Measurements from ENCODE around the gene FLNA.

FLNA gene

GRCh38 chrX:154315416-154315815, 59.0 kb downstream of the FLNA start:
- no peak overlapping the region for H3K4me3 ChIP-seq (ENCODE audit: low read depth, low read length)
- no peaks in the 10 kb centered on the region for H3K27me3 ChIP-seq (ENCODE audit: insufficient read depth, low read depth, severe bottlenecking)
- no peaks in the 10 kb centered on the region for H3K36me3 ChIP-seq
- TF ChIP-seq, protein P1, sequence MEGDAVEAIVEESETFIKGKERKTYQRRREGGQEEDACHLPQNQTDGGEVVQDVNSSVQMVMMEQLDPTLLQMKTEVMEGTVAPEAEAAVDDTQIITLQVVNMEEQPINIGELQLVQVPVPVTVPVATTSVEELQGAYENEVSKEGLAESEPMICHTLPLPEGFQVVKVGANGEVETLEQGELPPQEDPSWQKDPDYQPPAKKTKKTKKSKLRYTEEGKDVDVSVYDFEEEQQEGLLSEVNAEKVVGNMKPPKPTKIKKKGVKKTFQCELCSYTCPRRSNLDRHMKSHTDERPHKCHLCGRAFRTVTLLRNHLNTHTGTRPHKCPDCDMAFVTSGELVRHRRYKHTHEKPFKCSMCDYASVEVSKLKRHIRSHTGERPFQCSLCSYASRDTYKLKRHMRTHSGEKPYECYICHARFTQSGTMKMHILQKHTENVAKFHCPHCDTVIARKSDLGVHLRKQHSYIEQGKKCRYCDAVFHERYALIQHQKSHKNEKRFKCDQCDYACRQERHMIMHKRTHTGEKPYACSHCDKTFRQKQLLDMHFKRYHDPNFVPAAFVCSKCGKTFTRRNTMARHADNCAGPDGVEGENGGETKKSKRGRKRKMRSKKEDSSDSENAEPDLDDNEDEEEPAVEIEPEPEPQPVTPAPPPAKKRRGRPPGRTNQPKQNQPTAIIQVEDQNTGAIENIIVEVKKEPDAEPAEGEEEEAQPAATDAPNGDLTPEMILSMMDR (IDR thresholded peaks at IDR 0.05; ENCODE audit: low read depth, low read length), result no peak
- no peaks in the 10 kb centered on the region for H3K9me3 ChIP-seq (ENCODE audit: severe bottlenecking)
- DNase-seq, result no peak
- no peak overlapping the region for H3K27ac ChIP-seq

DNA sequence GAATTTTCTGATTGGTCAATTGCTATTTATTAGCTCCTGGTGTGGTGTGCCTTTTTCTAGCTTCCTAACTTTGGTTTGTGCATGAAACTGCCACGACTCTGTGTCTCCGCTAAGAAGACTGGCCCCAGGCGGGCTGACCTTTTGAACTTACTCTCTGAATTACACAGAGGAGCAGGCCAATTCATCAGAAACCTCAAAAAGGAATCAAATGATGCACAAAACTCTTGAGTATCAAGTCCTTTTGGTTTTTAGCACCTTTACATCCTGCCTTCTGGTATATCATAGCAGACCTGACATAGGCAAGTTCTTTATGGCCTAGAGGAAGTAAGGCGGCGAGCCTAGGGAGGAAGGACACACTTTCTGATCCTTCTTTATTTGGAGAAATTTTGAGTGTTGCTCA, 61.3 kb downstream of the FLNA start:
- no peaks in the 10 kb centered on the region for H3K9me3 ChIP-seq (ENCODE audit: severe bottlenecking)
- TF ChIP-seq, protein P1 (IDR thresholded peaks at IDR 0.05; ENCODE audit: low read depth, low read length), result no peak
- H3K4me3 ChIP-seq (ENCODE audit: low read depth, low read length), result no peak overlapping the region

DNA sequence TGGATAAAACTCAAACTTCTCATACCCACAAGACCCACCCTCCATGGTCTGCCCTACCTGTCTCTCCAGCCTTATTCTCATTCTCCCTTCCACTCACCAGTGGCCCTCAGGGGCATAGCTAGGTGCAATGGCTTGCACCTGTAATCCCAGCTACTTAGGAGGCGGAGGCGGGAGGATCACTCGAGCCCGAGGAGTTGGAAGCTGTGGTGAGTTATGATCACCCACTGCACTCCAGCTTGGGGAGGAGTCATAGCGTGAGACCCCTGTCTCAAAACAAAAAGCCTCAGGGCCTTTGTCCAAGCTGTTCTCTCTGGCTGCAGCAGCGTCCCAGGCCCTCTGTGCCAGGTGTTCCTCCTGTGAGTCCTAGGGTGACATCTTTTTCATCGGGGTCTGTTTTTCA, 62.3 kb downstream of the FLNA start:
- Histone ChIP-seq H3K9me3 (ENCODE audit: severe bottlenecking) (no peaks in the 10 kb centered on the region), H3K27me3 (ENCODE audit: insufficient read depth, low read depth, severe bottlenecking) (no peaks in the 10 kb centered on the region), H3K4me3 (ENCODE audit: low read depth, low read length) (no peak overlapping the region), H3K27ac (no peak overlapping the region), H3K36me3 (no peaks in the 10 kb centered on the region)
- TF ChIP-seq, protein P1 (IDR thresholded peaks at IDR 0.05; ENCODE audit: low read depth, low read length), result no peak
- DNase-seq, result no peak

More for the DNA sequence above, 61.3 kb downstream of the FLNA start:
- no peak for DNase-seq
- Histone ChIP-seq H3K27ac (no peak overlapping the region), H3K36me3 (no peaks in the 10 kb centered on the region), H3K27me3 (ENCODE audit: insufficient read depth, low read depth, severe bottlenecking) (no peaks in the 10 kb centered on the region)

DNA sequence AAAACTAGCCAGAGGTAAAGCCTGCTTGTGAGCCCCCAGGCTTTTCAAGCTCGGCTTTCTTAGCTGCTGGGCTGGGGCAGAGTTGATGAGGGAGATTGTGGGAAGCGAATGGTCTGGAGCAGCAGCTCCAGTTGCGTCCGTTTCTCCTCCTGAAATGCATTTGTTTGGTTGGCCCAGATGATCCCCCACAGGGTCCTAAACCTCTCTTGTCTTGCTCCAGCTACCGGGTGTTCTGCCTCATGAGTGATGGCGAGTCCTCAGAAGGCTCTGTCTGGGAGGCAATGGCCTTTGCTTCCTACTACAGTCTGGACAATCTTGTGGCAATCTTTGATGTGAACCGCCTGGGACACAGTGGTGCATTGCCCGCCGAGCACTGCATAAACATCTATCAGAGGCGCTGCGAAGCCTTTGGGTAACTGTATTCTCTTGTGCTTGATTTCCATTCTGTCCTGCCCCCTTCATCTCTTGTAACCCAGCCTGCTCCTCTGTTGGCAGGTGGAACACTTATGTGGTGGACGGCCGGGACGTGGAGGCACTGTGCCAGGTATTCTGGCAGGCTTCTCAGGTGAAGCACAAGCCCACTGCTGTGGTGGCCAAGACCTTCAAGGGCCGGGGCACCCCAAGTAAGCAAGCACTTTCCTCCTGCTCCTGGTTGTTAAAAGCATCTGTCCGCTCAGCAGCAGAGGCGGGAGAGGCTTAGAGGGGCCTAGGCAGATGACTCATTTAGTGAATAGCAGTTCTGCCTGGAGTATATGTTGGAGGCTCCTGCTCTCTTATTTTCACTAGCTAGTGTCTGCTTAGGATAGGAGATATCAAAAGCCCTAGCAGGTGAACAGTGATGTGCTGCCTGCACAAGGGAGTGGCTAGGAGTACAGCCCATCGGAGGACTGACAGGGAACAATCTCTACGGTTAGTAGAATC, 63.6 kb downstream of the FLNA start:
- Histone ChIP-seq H3K36me3 (no peaks in the 10 kb centered on the region), H3K4me3 (ENCODE audit: low read depth, low read length) (no peak overlapping the region), H3K27me3 (ENCODE audit: insufficient read depth, low read depth, severe bottlenecking) (no peaks in the 10 kb centered on the region), H3K27ac (no peak overlapping the region), H3K9me3 (ENCODE audit: severe bottlenecking) (no peaks in the 10 kb centered on the region)
- DNase-seq, result peak; percentile 27
- TF ChIP-seq, protein P1 (IDR thresholded peaks at IDR 0.05; ENCODE audit: low read depth, low read length), result no peak

- TF ChIP-seq, protein P1 (IDR thresholded peaks at IDR 0.05; ENCODE audit: low read depth, low read length), result no peak
- H3K9me3 ChIP-seq (ENCODE audit: severe bottlenecking), result no peaks in the 10 kb centered on the region
- no peaks in the 10 kb centered on the region for H3K36me3 ChIP-seq
- no peak overlapping the region for H3K27ac ChIP-seq
- no peak for DNase-seq
- peaks cover 4% of the 10 kb centered on the region for H3K27me3 ChIP-seq (ENCODE audit: insufficient read depth, low read depth, severe bottlenecking)
- no peak overlapping the region for H3K4me3 ChIP-seq (ENCODE audit: low read depth, low read length)
Observed at GRCh38 chrX:154309041-154309775, 65.2 kb downstream of the FLNA start.
